Ascending aorta (tissue), 2 donors: ENCODE results near the gene PRDM4. TPM values are rescaled to one million over a fixed set of nuclear protein-coding genes. Genes with fewer than 3 reads are reported as not detected.

Experiments used
- DNase-seq, 2 donors: peaks; one replicate each; pipeline ENCODE4 v3.0.0-alpha.2; 2019; ENCODE audit warnings: low spot score in 2 of 2
- H3K27ac ChIP-seq, 2 donors: fragments of 200-600 bp; sonication (generic); one replicate each; pipeline ENCODE4 v1.5.1; 2016 to 2017; ENCODE audit warnings: mild to moderate bottlenecking in 1 of 2
- H3K27me3 ChIP-seq: fragments of 200-600 bp; sonication (generic); one replicate; pipeline ENCODE4 v1.5.1; 2017
- H3K36me3 ChIP-seq, 2 donors: fragments of 200-600 bp; sonication (generic); one replicate each; pipeline ENCODE4 v1.5.1; 2016
- H3K4me1 ChIP-seq, 2 donors: fragments of 200-600 bp; sonication (generic); one replicate each; pipeline ENCODE4 v1.5.1; 2016 to 2017; ENCODE audit warnings: mild to moderate bottlenecking in 1 of 2
- H3K4me3 ChIP-seq, 2 donors: fragments of 200-600 bp; sonication (generic); one replicate each; pipeline ENCODE4 v1.5.1; 2016 to 2017; ENCODE audit warnings: mild to moderate bottlenecking in 1 of 2
- H3K9me3 ChIP-seq, 2 donors: fragments of 200-600 bp; sonication (generic); one replicate each; pipeline ENCODE4 v1.5.1; 2016
- CTCF ChIP-seq, 3 experiments: fragments of 200-600 bp in 2 of 3; fragments of 450-650 bp in 1 of 3; sonication (generic) in 2 of 3; IDR thresholded peaks; one replicate each; pipeline ENCODE4 v1.5.1; 2016 to 2019; ENCODE audit warnings: antibody characterized with exemption in 3 of 3, mild to moderate bottlenecking in 1 of 3, moderate library complexity in 1 of 3
- intact Hi-C: fragments of 100-400 bp; cut with DNase I; formaldehyde crosslinking; loops from one replicate; pipeline ENCODE4 v1.15.1; 2023
- total RNA-seq: library from RNA; depleted of rRNA; stranded (reverse); fragments of >200 nt; gene quantifications from one replicate; pipeline ENCODE4 v1.1.0, GENCODE V29; 2016

PRDM4 gene
- total RNA-seq, 1 donor from 2014 or later, result 7.3 TPM

DNA sequence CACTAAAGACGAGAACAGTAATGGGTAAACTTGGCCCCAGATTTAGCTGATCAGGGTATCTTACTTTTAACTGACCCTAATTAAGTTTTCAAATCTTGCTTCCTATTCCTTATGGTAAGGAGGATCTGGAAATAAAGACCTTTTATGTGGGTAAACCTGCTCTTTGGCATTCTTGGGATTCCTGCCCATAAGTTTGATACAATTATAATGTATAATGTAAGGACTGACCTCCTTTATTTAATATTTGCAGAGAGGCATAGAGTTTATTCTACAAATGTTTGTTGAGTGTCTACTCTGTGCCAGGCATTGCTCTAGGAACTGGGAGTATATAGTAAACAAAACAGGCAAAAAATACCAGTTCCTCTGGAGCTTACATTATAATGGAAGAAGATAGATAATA is 4.4 kb upstream of the PRDM4 start:
- Histone ChIP-seq H3K27ac (no peak overlapping the region), H3K36me3 (no peaks in the 10 kb centered on the region), H3K27me3 (no peaks in the 10 kb centered on the region), H3K9me3 (no peaks in the 10 kb centered on the region), H3K4me3 (no peak overlapping the region), H3K4me1 (peaks cover 0 to 2% of the 10 kb centered on the region in 2 donors)
- no peak for TF ChIP-seq CTCF (IDR thresholded peaks at IDR 0.05)
- DNase-seq, result no peak
- intact Hi-C loops, result no loop called here

GRCh38 chr12:107764626-107765025 is 3.7 kb upstream of the PRDM4 start:
- H3K9me3 ChIP-seq, result no peaks in the 10 kb centered on the region
- peaks cover 0 to 7% of the 10 kb centered on the region in 2 donors for H3K4me1 ChIP-seq
- no peaks in the 10 kb centered on the region for H3K36me3 ChIP-seq
- intact Hi-C loops, result loop anchor here (5.0 kb wide), 1 partner anchor 798 kb away; the partner anchor contains the start of genes ISCU and SART3
- DNase-seq, result no peak
- no peak for TF ChIP-seq CTCF (IDR thresholded peaks at IDR 0.05)
- no peak overlapping the region for H3K4me3 ChIP-seq
- no peak overlapping the region for H3K27ac ChIP-seq
- no peaks in the 10 kb centered on the region for H3K27me3 ChIP-seq

GRCh38 chr12:107762874-107763273 is 1.9 kb upstream of the PRDM4 start:
- intact Hi-C loops, result loop anchor here (5.0 kb wide), 1 partner anchor 799 kb away; the partner anchor contains the start of genes ISCU and SART3
- Histone ChIP-seq H3K9me3 (no peaks in the 10 kb centered on the region), H3K4me3 (no peak overlapping the region), H3K27me3 (no peaks in the 10 kb centered on the region), H3K36me3 (no peaks in the 10 kb centered on the region), H3K27ac (no peak overlapping the region), H3K4me1 (peaks cover 0 to 20% of the 10 kb centered on the region in 2 donors)
- no peak for DNase-seq
- no peak for TF ChIP-seq CTCF (IDR thresholded peaks at IDR 0.05)

- Histone ChIP-seq H3K36me3 (peaks cover 3 to 5% of the 10 kb centered on the region in 2 donors), H3K9me3 (no peaks in the 10 kb centered on the region), H3K4me1 (peaks cover 0 to 22% of the 10 kb centered on the region in 2 donors), H3K4me3 (peak overlapping the region; percentile 71 to 92), H3K27ac (peak overlapping the region; percentile 56 to 57), H3K27me3 (no peaks in the 10 kb centered on the region)
- no peak for DNase-seq
- no peak for TF ChIP-seq CTCF (IDR thresholded peaks at IDR 0.05)
- intact Hi-C loops, result loop anchor here (1.0 to 5.0 kb wide), 4 partner anchors 76 to 801 kb away; partner anchors contain the start of genes CRY1, FICD, ISCU and PWP1
Observed at GRCh38 chr12:107761502-107761904, 566 bp upstream of the PRDM4 start.

DNA sequence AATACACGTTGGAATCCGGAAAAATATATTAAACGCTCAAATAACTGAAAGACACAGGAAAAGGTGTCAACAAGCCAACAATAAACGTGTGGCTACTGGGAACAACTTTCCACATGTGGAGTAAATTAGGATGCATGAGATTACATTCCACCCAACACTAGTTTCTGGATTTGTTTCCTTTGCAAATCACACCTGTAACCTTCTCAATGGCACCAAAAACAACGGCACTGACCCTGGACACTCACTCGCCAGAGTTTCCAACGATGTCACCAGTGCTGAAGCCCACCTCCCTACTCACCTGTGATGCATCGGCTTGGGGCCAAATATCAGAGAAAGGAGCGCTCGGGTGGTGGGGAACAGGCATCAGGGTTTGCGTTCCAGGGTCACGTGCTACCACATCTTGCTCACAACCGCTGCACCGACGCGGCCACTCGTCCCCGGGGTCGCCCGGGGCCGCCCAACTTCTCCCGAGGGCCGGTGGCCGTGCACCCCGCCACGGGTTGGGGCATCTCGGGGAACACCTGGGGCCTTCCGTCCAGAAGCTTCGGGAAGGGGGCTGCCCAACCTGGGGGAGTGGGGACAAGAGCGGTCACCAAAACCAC is 629 bp downstream of the PRDM4 start:
- H3K9me3 ChIP-seq, result no peaks in the 10 kb centered on the region

More for the DNA sequence above, 629 bp downstream of the PRDM4 start:
- intact Hi-C loops, result loop anchor here (2.0 to 5.0 kb wide), 3 partner anchors 668 to 802 kb away; partner anchors contain the start of genes CRY1, FICD, ISCU and SART3
- H3K27me3 ChIP-seq, result no peaks in the 10 kb centered on the region
- peak overlapping the region; percentile 56 to 65 for H3K27ac ChIP-seq
- H3K36me3 ChIP-seq, result peaks cover 14 to 17% of the 10 kb centered on the region in 2 donors
- peak in 1 of 2 donors; percentile 66 for DNase-seq
- H3K4me1 ChIP-seq, result peaks cover 0 to 22% of the 10 kb centered on the region in 2 donors
- H3K4me3 ChIP-seq, result peak overlapping the region; percentile 71 to 92
- TF ChIP-seq CTCF (IDR thresholded peaks at IDR 0.05), result no peak
